Coronary artery (tissue), 2 donors: ENCODE data around the gene C1QTNF2.

Source experiments
- DNase-seq: peaks from one replicate; pipeline ENCODE4 v3.0.0-alpha.2; 2017; ENCODE audit warnings: low spot score
- H3K27ac ChIP-seq, 2 donors: fragments of 200-600 bp; sonication (generic); one replicate each; pipeline ENCODE4 v1.5.1; 2016 to 2019
- H3K4me3 ChIP-seq: fragments of 200-600 bp; sonication (generic); 2 replicates; pipeline ENCODE4 v1.5.1; 2016; ENCODE audit warnings: mild to moderate bottlenecking, moderate library complexity
- CTCF ChIP-seq: fragments of 200-600 bp; sonication (generic); IDR thresholded peaks from one replicate; pipeline ENCODE4 v1.5.1; 2019; ENCODE audit warnings: antibody characterized with exemption

The C1QTNF2 gene

GRCh38 chr5:160356550-160357347, 13.7 kb downstream of the C1QTNF2 start:
- no peak overlapping the region for H3K4me3 ChIP-seq
- peak overlapping the region; percentile 84 to 90 for H3K27ac ChIP-seq
- TF ChIP-seq CTCF = no peak
- DNase-seq = no peak

GRCh38 chr5:160354666-160355065, 15.8 kb downstream of the C1QTNF2 start:
- no peak for TF ChIP-seq CTCF
- no peak overlapping the region for H3K4me3 ChIP-seq
- no peak for DNase-seq
- H3K27ac ChIP-seq = no peak overlapping the region

- TF ChIP-seq CTCF = no peak
- DNase-seq = peak; percentile 80
- Histone ChIP-seq H3K4me3 (peak overlapping the region; percentile 6), H3K27ac (peak overlapping the region; percentile 51 to 69)
Observed at GRCh38 chr5:160353379-160353778, 17.0 kb downstream of the C1QTNF2 start.

- no peak overlapping the region for H3K27ac ChIP-seq
- no peak for TF ChIP-seq CTCF
- no peak overlapping the region for H3K4me3 ChIP-seq
- DNase-seq = no peak
Observed at GRCh38 chr5:160352308-160352707, 18.1 kb downstream of the C1QTNF2 start.

GRCh38 chr5:160349935-160350303, 20.5 kb downstream of the C1QTNF2 start:
- TF ChIP-seq CTCF = no peak
- no peak for DNase-seq
- Histone ChIP-seq H3K4me3 (no peak overlapping the region), H3K27ac (no peak overlapping the region)

- no peak overlapping the region for H3K4me3 ChIP-seq
- H3K27ac ChIP-seq = no peak overlapping the region
- no peak for DNase-seq
- no peak for TF ChIP-seq CTCF
Observed at GRCh38 chr5:160349249-160349934, 21.0 kb downstream of the C1QTNF2 start.

- H3K4me3 ChIP-seq = no peak overlapping the region
- H3K27ac ChIP-seq = no peak overlapping the region
- no peak for DNase-seq
- TF ChIP-seq CTCF = no peak
Observed at GRCh38 chr5:160348080-160348479, 22.3 kb downstream of the C1QTNF2 start.
